GM12878 (cell line): Measurements from ENCODE around the gene HDAC5. TPM values are rescaled to one million over a fixed set of nuclear protein-coding genes. Genes with fewer than 3 reads are reported as not detected.
A peak's percentile ranks its signal among the peaks of the same experiment; 100 is the strongest.

Source experiments
- ASH2L ChIP-seq: fragments of 300-600, 200-600 bp; sonication (generic); IDR thresholded peaks from 2 replicates; pipeline ENCODE4 v1.6.1; 2017; ENCODE audit warnings: low read depth, mild to moderate bottlenecking, borderline replicate concordance
- ATF7 ChIP-seq: fragments of 450-650 bp; IDR thresholded peaks from 2 replicates; pipeline ENCODE4 v1.6.1; 2016; ENCODE audit warnings: low read depth, mild to moderate bottlenecking
- BACH1 ChIP-seq: fragments of 450-650 bp; IDR thresholded peaks from 2 replicates; pipeline ENCODE4 v1.6.1; 2017; ENCODE audit warnings: mild to moderate bottlenecking, borderline replicate concordance
- BHLHE40 ChIP-seq, 2 experiments: fragments of 450-650 bp in 1 of 2; IDR thresholded peaks; 2 replicates each; pipeline ENCODE4 v1.6.1; 2011 to 2017; ENCODE audit warnings: low read depth in 2 of 2, borderline replicate concordance in 1 of 2, improper control_type of control experiment in 1 of 2, low read length in 1 of 2, mild to moderate bottlenecking in 1 of 2
- CBFB ChIP-seq: IDR thresholded peaks from 2 replicates; pipeline ENCODE4 v1.6.1; 2016; ENCODE audit warnings: antibody characterized with exemption, low read depth
- CTCF ChIP-seq, 3 experiments: IDR thresholded peaks in 2 of 3; conservative IDR thresholded peaks in 1 of 3; 2 replicates each; pipeline ENCODE4 v1.5.1; 2011; ENCODE audit warnings: low read depth in 3 of 3, low read length in 3 of 3, mild to moderate bottlenecking in 3 of 3, control low read depth in 2 of 3, moderate library complexity in 2 of 3, inconsistent platforms in 1 of 3, mixed read lengths in 1 of 3; ENCODE audit not compliant: control insufficient read depth in 2 of 3, insufficient read depth in 1 of 3; ENCODE audit errors: extremely low read depth in 1 of 3
- FOS ChIP-seq: IDR thresholded peaks from 3 replicates; pipeline ENCODE4 v1.6.1; 2011; ENCODE audit warnings: borderline replicate concordance; ENCODE audit not compliant: insufficient read length; ENCODE audit errors: extremely low read depth
- HSF1 ChIP-seq: fragments of 150-350 bp; IDR thresholded peaks from 2 replicates; pipeline ENCODE4 v1.6.1; 2014; ENCODE audit warnings: mild to moderate bottlenecking, low read depth, low read length
- KDM1A ChIP-seq: fragments of 200-600 bp; sonication (generic); IDR thresholded peaks from 2 replicates; pipeline ENCODE4 v1.6.1; 2016; ENCODE audit warnings: borderline replicate concordance
- MEF2A ChIP-seq: IDR thresholded peaks from 2 replicates; pipeline ENCODE4 v1.6.1; 2011; ENCODE audit warnings: low read depth, mild to moderate bottlenecking, low read length, moderate library complexity; ENCODE audit not compliant: insufficient read depth
- MYC ChIP-seq: IDR thresholded peaks from 2 replicates; pipeline ENCODE4 v1.6.1; 2011; ENCODE audit warnings: mild to moderate bottlenecking, low read length, moderate library complexity, inconsistent platforms; ENCODE audit not compliant: insufficient read depth, insufficient replicate concordance, insufficient read length, severe bottlenecking
- NFXL1 ChIP-seq: fragments of 450-650 bp; IDR thresholded peaks from 2 replicates; pipeline ENCODE4 v1.6.1; 2017; ENCODE audit warnings: antibody characterized with exemption, mild to moderate bottlenecking, borderline replicate concordance
- POLR2AphosphoS5 ChIP-seq: IDR thresholded peaks from 2 replicates; pipeline ENCODE4 v1.6.1; 2011; ENCODE audit warnings: mild to moderate bottlenecking, low read length, inconsistent platforms
- RBBP5 ChIP-seq: fragments of 200-600 bp; sonication (generic); conservative IDR thresholded peaks from 2 replicates; pipeline ENCODE4 v1.6.1; 2016
- TARDBP ChIP-seq: IDR thresholded peaks from 2 replicates; pipeline ENCODE4 v1.6.1; 2016; ENCODE audit warnings: borderline replicate concordance
- USF2 ChIP-seq: IDR thresholded peaks from 2 replicates; pipeline ENCODE4 v1.6.1; 2011; ENCODE audit warnings: low read depth, low read length, improper control_type of control experiment, borderline replicate concordance
- YBX1 ChIP-seq: fragments of 450-650 bp; IDR thresholded peaks from 2 replicates; pipeline ENCODE4 v1.6.1; 2016; ENCODE audit warnings: antibody characterized with exemption
- polyA plus RNA-seq, 11 experiments: library from polyadenylated mRNA; depleted of rRNA in 4 of 11; unstranded in 6 of 11; stranded (reverse) in 5 of 11; fragments of >200 nt; fragmentation: Nextera tagmentation in 4 of 11; fragmentation: Illumina TruSeq in 1 of 11; extraction: Ambion mirVana in 4 of 11; extraction: Trizol in 1 of 11; gene quantifications; 1 replicate in 1 of 11; 2 replicates in 10 of 11; pipeline versions ENCODE4 v1.2.1 to v1.2.3, GENCODE V29; 2011 to 2016; ENCODE audit warnings: inconsistent platforms in 2 of 11, missing spikeins in 2 of 11, low read depth in 1 of 11
- total RNA-seq, 4 experiments: library from RNA; depleted of rRNA in 3 of 4; stranded (reverse); fragments of >200 nt in 3 of 4; fragmentation: Illumina TruSeq in 1 of 4; extraction: Trizol in 1 of 4; gene quantifications; 2 replicates each; pipeline versions ENCODE4 v1.2.1 to v1.2.3, GENCODE V29; 2013 to 2021
- TF ChIP-seq, protein P1 (sequence below): fragments of 450-650 bp; IDR thresholded peaks from 2 replicates; pipeline ENCODE4 v1.6.1; 2018; ENCODE audit warnings: mild to moderate bottlenecking, low read depth, moderate library complexity; ENCODE audit not compliant: partially characterized antibody
- TF ChIP-seq, protein P2 (sequence below): fragments of 450-650 bp; IDR thresholded peaks from 2 replicates; pipeline ENCODE4 v1.6.1; 2017; ENCODE audit warnings: antibody characterized with exemption, mild to moderate bottlenecking, moderate library complexity

The HDAC5 gene
- total and polyA plus RNA-seq, 10 of the 15 experiments (the other 5 are each of a cell fraction or from before 2014, with no cell fraction given) = 1.1 to 58.0 (median 27.3) TPM

DNA sequence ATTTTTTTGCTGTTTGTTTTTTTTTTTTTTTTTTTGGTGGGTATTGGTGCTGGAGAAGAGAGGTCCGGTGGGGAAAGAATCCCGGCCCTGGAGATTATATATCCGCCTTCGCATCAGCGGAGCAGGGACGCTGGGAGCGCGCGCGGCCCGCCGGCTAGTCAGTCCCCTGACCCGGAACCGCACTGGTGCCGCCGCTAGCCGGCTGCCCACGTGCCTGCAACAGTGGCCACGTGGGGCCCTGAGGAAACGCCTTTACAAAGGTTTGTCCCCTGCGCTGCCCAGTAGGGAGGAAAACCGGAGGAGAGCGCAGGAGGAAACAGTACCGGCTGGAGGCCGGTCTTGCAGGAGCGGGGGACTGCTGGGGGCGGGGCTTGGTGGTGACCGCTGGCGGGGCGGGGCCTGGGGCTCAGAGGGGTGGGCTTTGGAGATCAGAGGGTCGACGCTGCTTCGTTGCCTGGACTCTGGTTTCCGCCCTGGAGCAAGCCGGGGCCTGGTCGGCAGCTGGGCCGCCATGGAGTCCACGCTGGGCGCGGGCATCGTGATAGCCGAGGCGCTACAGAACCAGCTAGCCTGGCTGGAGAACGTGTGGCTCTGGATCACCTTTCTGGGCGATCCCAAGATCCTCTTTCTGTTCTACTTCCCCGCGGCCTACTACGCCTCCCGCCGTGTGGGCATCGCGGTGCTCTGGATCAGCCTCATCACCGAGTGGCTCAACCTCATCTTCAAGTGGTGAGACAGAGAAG is 52.8 kb downstream of the HDAC5 start, which contains the start of gene G6PC3 (continued):
- TF ChIP-seq CTCF (IDR thresholded peaks at IDR 0.05 in 2 of 3, conservative IDR thresholded peaks at IDR 0.05 in 1 of 3; ENCODE audit: control insufficient read depth in 2 of 3, extremely low read depth in 1 of 3, insufficient read depth in 1 of 3, low read depth in 3 of 3, low read length in 3 of 3) (peak in 1 of 3 experiments; percentile 4; a peak in 1 of 6 replicates), KDM1A (no peak), BHLHE40 (IDR thresholded peaks at IDR 0.05; ENCODE audit: borderline replicate concordance in 1 of 2, low read depth in 2 of 2, low read length in 1 of 2) (peak; percentile 96 to 97), MYC (peak; percentile 99), TARDBP (0 out of 2 replicates have a peak, but pooled peaks have one; percentile 69), BACH1 (no peak; the same call in 1 of the 2 replicates), USF2 (peak; percentile 98), ATF7 (no peak; the same call in 1 of the 2 replicates), FOS (peak; percentile 84), MEF2A (0 out of 2 replicates have a peak, but pooled peaks have one; percentile 44), ASH2L (no peak), HSF1 (no peak), CBFB (no peak), NFXL1 (no peak), YBX1 (no peak), RBBP5 (no peak), POLR2AphosphoS5 (peak; percentile 81)
- TF ChIP-seq, protein P1, sequence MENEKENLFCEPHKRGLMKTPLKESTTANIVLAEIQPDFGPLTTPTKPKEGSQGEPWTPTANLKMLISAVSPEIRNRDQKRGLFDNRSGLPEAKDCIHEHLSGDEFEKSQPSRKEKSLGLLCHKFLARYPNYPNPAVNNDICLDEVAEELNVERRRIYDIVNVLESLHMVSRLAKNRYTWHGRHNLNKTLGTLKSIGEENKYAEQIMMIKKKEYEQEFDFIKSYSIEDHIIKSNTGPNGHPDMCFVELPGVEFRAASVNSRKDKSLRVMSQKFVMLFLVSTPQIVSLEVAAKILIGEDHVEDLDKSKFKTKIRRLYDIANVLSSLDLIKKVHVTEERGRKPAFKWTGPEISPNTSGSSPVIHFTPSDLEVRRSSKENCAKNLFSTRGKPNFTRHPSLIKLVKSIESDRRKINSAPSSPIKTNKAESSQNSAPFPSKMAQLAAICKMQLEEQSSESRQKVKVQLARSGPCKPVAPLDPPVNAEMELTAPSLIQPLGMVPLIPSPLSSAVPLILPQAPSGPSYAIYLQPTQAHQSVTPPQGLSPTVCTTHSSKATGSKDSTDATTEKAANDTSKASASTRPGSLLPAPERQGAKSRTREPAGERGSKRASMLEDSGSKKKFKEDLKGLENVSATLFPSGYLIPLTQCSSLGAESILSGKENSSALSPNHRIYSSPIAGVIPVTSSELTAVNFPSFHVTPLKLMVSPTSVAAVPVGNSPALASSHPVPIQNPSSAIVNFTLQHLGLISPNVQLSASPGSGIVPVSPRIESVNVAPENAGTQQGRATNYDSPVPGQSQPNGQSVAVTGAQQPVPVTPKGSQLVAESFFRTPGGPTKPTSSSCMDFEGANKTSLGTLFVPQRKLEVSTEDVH = no peak
- TF ChIP-seq, protein P2, sequence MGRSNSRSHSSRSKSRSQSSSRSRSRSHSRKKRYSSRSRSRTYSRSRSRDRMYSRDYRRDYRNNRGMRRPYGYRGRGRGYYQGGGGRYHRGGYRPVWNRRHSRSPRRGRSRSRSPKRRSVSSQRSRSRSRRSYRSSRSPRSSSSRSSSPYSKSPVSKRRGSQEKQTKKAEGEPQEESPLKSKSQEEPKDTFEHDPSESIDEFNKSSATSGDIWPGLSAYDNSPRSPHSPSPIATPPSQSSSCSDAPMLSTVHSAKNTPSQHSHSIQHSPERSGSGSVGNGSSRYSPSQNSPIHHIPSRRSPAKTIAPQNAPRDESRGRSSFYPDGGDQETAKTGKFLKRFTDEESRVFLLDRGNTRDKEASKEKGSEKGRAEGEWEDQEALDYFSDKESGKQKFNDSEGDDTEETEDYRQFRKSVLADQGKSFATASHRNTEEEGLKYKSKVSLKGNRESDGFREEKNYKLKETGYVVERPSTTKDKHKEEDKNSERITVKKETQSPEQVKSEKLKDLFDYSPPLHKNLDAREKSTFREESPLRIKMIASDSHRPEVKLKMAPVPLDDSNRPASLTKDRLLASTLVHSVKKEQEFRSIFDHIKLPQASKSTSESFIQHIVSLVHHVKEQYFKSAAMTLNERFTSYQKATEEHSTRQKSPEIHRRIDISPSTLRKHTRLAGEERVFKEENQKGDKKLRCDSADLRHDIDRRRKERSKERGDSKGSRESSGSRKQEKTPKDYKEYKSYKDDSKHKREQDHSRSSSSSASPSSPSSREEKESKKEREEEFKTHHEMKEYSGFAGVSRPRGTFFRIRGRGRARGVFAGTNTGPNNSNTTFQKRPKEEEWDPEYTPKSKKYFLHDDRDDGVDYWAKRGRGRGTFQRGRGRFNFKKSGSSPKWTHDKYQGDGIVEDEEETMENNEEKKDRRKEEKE = no peak
